Measurements from ENCODE around the gene SAA4.
"Not testable (repeated sequence)": the region's sequence is repeated elsewhere in the genome, so short reads cannot be mapped to it uniquely, and the experiment has no call there.

The SAA4 gene

GRCh38 chr11:18236664-18237356 is at the start of gene SAA4:
Gene SAA4 (minus strand): TSS chr11:18236802. CDS start chr11:18235926, 876 bp downstream.
- no peak for DNase-seq (ENCODE audit: low read depth in 2 of 2)

GRCh38 chr11:18285841-18286240 is 49.2 kb upstream of the SAA4 start:
- DNase-seq (ENCODE audit: low read depth in 2 of 2) = no peak

- no peak for DNase-seq (ENCODE audit: low read depth in 2 of 2)
Measured at GRCh38 chr11:18282626-18283025, 46.0 kb upstream of the SAA4 start.

- DNase-seq (ENCODE audit: low read depth in 2 of 2) = no peak
Measured at GRCh38 chr11:18280438-18281045, 43.9 kb upstream of the SAA4 start.

GRCh38 chr11:18277565-18278271 is 41.1 kb upstream of the SAA4 start:
- no peak for DNase-seq (ENCODE audit: low read depth in 2 of 2)

- no peak for DNase-seq (ENCODE audit: low read depth in 2 of 2)
Measured at GRCh38 chr11:18271206-18271605, 34.6 kb upstream of the SAA4 start.

GRCh38 chr11:18270102-18270501 is 33.5 kb upstream of the SAA4 start:
- no peak for DNase-seq (ENCODE audit: low read depth in 2 of 2)

GRCh38 chr11:18269252-18269651 is 32.6 kb upstream of the SAA4 start:
- DNase-seq (ENCODE audit: low read depth in 2 of 2) = not testable (repeated sequence)

- not testable (repeated sequence) for DNase-seq (ENCODE audit: low read depth in 2 of 2)
Measured at GRCh38 chr11:18267335-18268133, 30.9 kb upstream of the SAA4 start.

- no peak for DNase-seq (ENCODE audit: low read depth in 2 of 2)
Measured at GRCh38 chr11:18265949-18266348, 29.3 kb upstream of the SAA4 start, which contains the start of gene SAA1. Gene SAA1 (plus strand): TSS chr11:18266264. CDS start chr11:18266888, 624 bp downstream.

- no peak for DNase-seq (ENCODE audit: low read depth in 2 of 2)
Measured at GRCh38 chr11:18264677-18265555, 28.3 kb upstream of the SAA4 start.

- no peak for DNase-seq (ENCODE audit: low read depth in 2 of 2)
Measured at GRCh38 chr11:18264035-18264434, 27.4 kb upstream of the SAA4 start.

- not testable (repeated sequence) for DNase-seq (ENCODE audit: low read depth in 2 of 2)
Measured at GRCh38 chr11:18262681-18263350, 26.2 kb upstream of the SAA4 start.

- no peak for DNase-seq (ENCODE audit: low read depth in 2 of 2)
Measured at GRCh38 chr11:18261721-18262120, 25.1 kb upstream of the SAA4 start.

GRCh38 chr11:18259259-18259658 is 22.7 kb upstream of the SAA4 start:
- DNase-seq (ENCODE audit: low read depth in 2 of 2) = no peak

- no peak for DNase-seq (ENCODE audit: low read depth in 2 of 2)
Measured at GRCh38 chr11:18254781-18255361, 18.3 kb upstream of the SAA4 start.

GRCh38 chr11:18253778-18254338 is 17.3 kb upstream of the SAA4 start:
- no peak for DNase-seq (ENCODE audit: low read depth in 2 of 2)

- no peak for DNase-seq (ENCODE audit: low read depth in 2 of 2)
Measured at GRCh38 chr11:18253233-18253632, 16.6 kb upstream of the SAA4 start.

GRCh38 chr11:18248561-18248960 is 12.0 kb upstream of the SAA4 start, which contains the start of gene SAA2:
Gene SAA2 (minus strand): TSS chr11:18248668. CDS start chr11:18248011, 657 bp downstream.
- no peak for DNase-seq (ENCODE audit: low read depth in 2 of 2)

- not testable (repeated sequence) for DNase-seq (ENCODE audit: low read depth in 2 of 2)
Measured at GRCh38 chr11:18247191-18247581, 10.6 kb upstream of the SAA4 start.

Data from stimulated activated CD8-positive, alpha-beta memory T cell treated with anti-CD3 and anti-CD28 coated beads, Interleukin-7, amount 100 ng/mL, for 1 hour (primary cell).